Measurements from ENCODE around the gene ZC3H7A.

Gene ZC3H7A

DNA sequence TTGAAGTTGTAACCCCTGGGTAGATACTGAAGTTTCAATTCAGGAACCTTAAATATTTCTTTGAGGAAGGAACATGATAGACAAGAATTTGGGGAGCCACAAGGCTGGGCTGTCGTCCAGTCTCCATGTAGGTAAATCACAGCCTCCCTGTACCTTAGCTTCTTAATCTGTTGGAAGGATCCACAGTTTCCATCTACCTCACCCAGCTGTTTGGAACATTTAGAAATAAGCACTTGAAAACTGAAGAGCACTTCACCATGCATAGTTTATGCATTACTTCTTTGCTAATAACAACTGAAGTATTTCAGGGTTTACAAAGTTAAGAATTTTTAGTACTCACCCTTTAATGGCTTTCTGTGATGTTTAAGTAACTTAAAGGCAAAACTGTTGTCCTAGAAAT, 71.6 kb downstream of the ZC3H7A start:
- TF ChIP-seq, protein P1, sequence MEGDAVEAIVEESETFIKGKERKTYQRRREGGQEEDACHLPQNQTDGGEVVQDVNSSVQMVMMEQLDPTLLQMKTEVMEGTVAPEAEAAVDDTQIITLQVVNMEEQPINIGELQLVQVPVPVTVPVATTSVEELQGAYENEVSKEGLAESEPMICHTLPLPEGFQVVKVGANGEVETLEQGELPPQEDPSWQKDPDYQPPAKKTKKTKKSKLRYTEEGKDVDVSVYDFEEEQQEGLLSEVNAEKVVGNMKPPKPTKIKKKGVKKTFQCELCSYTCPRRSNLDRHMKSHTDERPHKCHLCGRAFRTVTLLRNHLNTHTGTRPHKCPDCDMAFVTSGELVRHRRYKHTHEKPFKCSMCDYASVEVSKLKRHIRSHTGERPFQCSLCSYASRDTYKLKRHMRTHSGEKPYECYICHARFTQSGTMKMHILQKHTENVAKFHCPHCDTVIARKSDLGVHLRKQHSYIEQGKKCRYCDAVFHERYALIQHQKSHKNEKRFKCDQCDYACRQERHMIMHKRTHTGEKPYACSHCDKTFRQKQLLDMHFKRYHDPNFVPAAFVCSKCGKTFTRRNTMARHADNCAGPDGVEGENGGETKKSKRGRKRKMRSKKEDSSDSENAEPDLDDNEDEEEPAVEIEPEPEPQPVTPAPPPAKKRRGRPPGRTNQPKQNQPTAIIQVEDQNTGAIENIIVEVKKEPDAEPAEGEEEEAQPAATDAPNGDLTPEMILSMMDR (conservative IDR thresholded peaks at IDR 0.05; ENCODE audit: low read depth, low read length): no peak
- DNase-seq (ENCODE audit: low read depth): no peak
- H3K4me3 ChIP-seq (ENCODE audit: low read depth, low read length): no peak overlapping the region

DNA sequence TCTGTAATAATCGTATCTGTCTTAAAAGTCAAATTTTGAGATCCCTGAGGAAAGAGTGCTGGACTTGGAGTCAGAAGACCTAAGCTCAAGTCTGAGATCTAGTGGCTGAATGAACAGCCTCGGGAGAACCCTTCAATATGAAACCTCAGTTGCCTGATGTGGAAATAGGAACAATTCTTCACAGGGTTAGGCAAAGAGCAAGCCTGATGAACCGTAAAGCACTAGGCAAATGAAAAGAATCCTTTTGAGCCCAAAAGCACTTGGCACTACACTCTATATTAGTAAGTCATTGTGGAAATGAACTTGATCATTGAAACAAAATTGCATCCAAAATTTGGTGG, 74.6 kb downstream of the ZC3H7A start:
- TF ChIP-seq, protein P1 (conservative IDR thresholded peaks at IDR 0.05; ENCODE audit: low read depth, low read length): no peak
- DNase-seq (ENCODE audit: low read depth): no peak
- no peak overlapping the region for H3K4me3 ChIP-seq (ENCODE audit: low read depth, low read length)

DNA sequence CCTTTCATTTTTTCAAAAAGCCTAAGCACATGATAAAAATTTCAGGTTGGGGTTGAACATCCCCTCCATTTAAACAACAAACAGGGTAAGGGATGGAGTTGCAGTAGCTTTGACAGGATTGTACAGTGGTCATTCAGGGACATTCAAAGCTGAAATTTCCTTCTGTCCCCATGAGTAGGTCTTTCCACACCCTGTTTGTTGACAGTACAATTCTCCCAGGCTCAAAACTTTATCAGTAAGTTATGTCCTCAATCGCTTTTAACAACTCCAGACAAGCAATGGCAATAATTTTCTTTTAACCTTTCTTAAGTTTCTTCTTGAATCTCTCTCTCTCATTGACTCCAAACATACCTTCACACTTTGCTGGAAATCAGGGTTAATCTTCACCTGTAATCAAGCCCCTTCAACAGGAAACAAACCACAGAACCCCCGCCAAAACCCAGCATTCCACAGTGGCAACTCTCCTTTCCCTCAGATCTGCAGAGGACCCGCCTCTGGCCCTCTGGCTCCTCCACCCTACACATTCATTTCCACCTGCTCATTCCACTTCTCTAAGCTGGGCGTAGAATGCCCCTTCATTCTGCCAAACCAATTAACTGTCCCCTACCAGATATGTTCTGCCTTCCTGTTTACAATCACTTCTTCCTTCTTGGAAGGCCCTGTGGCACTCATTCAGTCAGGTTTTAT, 75.1 kb downstream of the ZC3H7A start:
- TF ChIP-seq, protein P1 (conservative IDR thresholded peaks at IDR 0.05; ENCODE audit: low read depth, low read length): no peak
- H3K4me3 ChIP-seq (ENCODE audit: low read depth, low read length): no peak overlapping the region
- no peak for DNase-seq (ENCODE audit: low read depth)

DNA sequence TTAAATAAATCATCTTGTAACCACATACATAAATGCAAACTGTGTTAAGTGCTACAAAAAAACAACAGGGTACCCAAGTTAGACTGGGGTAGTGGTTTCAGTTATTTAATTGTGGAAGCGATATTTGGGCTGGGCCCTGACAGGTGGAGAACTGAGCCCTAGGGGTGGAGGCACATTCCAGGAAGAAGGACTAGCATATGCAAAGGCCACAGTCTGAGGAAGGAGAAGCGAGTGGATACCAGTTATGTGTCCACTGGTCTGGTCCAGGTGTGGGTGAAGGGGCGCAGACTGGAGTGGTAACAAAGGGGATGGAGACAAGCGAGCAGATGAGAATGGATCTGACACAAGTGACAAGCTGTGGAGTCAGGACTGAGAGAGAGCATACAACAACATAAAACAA, 77.3 kb downstream of the ZC3H7A start:
- H3K4me3 ChIP-seq (ENCODE audit: low read depth, low read length): no peak overlapping the region
- TF ChIP-seq, protein P1 (conservative IDR thresholded peaks at IDR 0.05; ENCODE audit: low read depth, low read length): no peak
- no peak for DNase-seq (ENCODE audit: low read depth)

DNA sequence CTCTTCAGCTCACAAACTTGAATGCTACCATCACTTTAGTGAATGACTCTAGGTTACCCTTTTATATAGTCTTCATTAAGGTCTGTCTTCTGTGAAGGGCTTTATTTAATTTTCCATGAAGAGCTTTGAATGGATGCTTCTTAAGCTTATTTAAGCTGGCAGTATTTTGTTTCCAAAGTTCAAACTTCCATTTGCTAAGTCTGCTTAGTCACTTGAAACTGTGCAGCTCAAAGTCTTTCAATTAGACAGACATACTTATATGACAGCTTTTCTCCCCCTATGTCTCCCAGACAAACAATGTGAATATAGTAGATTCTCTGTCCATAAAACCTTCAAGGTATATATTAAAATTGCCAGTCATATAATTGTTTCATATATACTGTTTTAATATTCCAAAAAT, 77.9 kb downstream of the ZC3H7A start:
- no peak for DNase-seq (ENCODE audit: low read depth)
- TF ChIP-seq, protein P1 (conservative IDR thresholded peaks at IDR 0.05; ENCODE audit: low read depth, low read length): no peak
- H3K4me3 ChIP-seq (ENCODE audit: low read depth, low read length): no peak overlapping the region

DNA sequence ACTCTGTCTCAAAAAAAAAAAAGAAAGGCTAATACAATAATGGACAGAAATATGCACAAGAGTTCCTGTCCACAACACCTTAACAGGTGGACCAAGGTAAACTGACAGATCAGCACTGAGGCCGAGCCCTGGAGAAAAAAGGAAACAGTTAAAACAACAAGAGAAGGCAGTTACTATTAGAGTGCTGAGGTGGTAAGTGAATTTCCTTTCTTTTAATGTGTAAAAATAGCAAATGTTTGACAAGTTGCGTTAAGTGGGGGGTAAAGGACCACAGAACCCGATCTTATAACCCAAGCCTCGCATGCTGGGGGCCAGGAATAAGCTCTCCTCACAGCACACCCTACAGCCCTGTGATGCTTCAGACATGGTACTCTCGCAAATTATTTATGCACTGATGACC, 79.2 kb downstream of the ZC3H7A start:
- no peak for DNase-seq (ENCODE audit: low read depth)
- no peak overlapping the region for H3K4me3 ChIP-seq (ENCODE audit: low read depth, low read length)
- TF ChIP-seq, protein P1 (conservative IDR thresholded peaks at IDR 0.05; ENCODE audit: low read depth, low read length): no peak

DNA sequence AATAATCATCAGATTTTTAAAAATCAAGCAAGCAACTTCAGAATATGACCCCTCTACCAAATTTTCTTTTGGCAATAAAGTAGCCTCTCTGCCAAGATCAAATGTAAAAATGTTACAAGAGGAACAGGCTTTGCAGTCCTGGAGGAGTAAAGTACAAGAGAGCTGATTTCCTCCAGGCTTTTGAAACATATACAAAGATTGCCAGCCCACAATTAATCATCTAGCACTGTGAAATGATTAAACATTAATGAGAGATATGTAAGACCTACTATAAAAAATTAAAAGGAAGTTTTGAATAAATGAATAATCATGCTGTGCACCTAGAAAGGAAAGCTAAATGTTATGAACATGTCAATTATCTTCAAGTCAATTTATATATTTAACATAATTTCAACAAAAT, 80.7 kb downstream of the ZC3H7A start:
- TF ChIP-seq, protein P1 (conservative IDR thresholded peaks at IDR 0.05; ENCODE audit: low read depth, low read length): no peak
- DNase-seq (ENCODE audit: low read depth): no peak
- no peak overlapping the region for H3K4me3 ChIP-seq (ENCODE audit: low read depth, low read length)

Measured in choroid plexus epithelial cell (primary cell).